Stimulated activated naive CD8-positive, alpha-beta T cell treated with anti-CD3 and anti-CD28 coated beads, Interleukin-15, Interleukin-2, amounts not matched to agents 100 U/mL and 50 U/mL, for 24 hours (primary cell): ENCODE data around the gene RASSF10.

Experiments used
- ATAC-seq: fragments of 150-1000 bp; cut with Tn5 transposase; one replicate; pipeline ENCODE4 v1.10.0; 2021
- DNase-seq: peaks from one replicate; pipeline ENCODE4 v3.0.0; 2021

The RASSF10 gene

DNA sequence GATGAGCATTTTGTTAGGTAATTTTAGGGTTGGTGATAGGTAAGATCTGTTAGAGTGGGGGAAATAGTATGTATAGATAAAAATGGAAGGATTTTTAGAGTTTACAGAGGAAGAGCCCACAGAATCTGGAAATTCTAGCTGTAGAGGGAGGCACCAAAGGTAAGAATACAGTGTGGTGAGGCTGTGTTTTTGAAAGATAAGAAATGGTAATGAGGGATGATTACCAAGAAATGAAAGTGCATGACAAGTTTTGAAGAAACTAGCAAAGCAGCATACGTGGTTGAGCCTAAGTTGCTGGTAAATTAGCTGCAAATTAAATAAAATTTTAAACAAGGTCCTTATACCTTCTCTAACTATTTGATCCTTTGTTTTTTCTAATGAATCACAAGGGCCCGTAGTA lies 14.6 kb upstream of the RASSF10 start:
- no peak for DNase-seq

GRCh38 chr11:12995188-12995587 lies 13.9 kb upstream of the RASSF10 start:
- ATAC-seq (no peak), DNase-seq (no peak)

More for the DNA sequence above, 14.6 kb upstream of the RASSF10 start:
- no peak for ATAC-seq

- DNase-seq, result no peak
- ATAC-seq, result no peak
Measured at GRCh38 chr11:12995823-12996222, 13.3 kb upstream of the RASSF10 start.

DNA sequence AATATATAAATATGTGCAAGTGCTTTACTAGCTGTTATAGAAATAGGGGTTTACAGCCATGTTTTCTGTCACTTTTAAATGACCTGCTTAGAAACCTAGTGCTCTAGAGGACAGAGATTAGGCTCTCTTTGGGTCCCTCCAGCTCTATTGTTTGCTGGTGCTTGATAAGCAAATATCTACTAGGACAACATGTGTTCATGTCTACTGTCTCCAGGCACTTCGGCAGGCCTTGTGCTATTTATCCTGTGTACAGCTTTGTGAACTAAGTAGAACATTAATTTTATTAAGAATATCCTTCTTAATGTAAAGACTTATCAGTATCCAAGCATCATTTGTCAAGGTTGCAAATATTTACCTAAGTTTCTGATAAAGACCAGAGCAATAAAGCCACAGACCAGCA lies 11.9 kb upstream of the RASSF10 start:
- DNase-seq, result no peak
- no peak for ATAC-seq

DNA sequence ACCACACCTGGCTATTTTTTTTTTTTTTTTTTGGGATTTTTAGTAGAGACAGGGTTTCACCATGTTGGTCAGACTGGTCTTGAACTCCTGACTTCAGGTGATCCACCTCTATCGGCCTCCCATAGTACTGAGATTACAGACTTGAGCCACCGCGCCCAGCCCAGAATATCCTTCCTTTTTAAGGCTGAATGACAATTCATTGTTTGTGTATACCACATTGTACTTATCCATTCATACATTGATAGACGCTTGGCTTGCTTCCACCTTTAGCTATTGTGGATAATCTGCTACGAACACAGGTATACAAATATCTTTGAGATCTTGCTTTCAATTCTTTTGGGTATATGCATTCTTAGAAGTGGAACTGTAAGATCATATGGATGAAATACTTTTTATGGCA lies 10.8 kb upstream of the RASSF10 start:
- ATAC-seq, result no peak
- DNase-seq, result no peak

DNA sequence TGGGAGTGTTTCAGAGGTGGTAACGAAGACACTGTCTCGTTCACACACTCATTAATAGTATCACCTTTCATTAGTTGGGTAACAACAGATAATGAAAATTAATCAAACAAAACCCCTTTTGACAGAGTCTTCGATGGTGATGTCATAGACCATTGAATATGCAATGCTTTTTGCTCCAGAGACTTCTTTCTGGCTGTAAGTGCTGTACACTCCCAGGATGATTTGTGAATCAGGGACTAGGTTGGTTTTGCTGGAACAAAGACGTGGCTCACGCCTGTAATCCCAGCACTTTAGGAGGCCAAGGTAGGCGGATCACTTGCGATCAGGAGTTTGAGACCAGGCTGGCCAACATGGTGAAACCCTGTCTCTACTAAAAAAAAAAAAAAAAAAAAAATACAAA lies 9.5 kb upstream of the RASSF10 start:
- DNase-seq, result no peak
- no peak for ATAC-seq

DNA sequence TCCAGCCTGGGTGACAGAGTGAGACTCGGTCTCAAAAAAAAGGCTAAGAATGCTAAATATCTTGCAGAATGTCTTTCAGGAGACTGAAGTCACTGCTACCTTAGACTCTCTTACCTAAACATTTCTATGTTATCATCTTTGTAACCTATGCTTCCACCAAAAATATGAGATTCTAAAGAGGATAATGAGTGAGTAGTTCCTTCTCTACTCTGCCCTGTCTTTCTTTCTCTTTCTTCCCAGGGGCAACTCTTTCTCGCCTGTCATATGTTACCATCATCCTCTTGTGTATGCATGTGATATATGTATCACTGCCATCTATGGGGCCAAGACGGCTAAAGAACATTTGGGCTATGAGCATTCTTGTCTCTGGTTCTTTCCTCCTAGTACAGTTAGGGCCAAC lies 9.0 kb upstream of the RASSF10 start:
- DNase-seq, result no peak
- ATAC-seq, result no peak

DNA sequence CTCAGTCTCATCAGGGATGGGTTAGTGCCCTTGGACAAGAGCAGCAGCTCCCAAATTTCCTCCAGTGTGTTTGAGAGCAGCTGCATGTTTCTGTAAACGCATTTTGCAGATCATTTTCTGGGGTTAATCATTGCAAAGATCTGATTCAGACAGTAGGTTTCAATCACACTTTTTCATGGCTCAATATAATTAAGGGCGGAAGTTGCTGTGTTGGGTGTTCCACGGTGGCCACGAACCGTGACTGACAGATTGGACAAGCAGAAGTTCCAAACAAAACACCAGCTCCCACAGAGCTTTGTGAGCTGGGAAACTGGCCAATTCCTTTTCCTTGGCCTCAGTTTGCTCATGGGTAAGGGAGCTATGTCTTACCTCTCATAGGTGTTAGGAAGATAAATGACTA lies 8.4 kb upstream of the RASSF10 start:
- ATAC-seq (no peak), DNase-seq (no peak)

- no peak for ATAC-seq
- DNase-seq, result no peak
Measured at GRCh38 chr11:13003736-13004493, 5.2 kb upstream of the RASSF10 start.

- no peak for ATAC-seq
- DNase-seq, result no peak
Measured at GRCh38 chr11:13007182-13008060, 1.7 kb upstream of the RASSF10 start.

DNA sequence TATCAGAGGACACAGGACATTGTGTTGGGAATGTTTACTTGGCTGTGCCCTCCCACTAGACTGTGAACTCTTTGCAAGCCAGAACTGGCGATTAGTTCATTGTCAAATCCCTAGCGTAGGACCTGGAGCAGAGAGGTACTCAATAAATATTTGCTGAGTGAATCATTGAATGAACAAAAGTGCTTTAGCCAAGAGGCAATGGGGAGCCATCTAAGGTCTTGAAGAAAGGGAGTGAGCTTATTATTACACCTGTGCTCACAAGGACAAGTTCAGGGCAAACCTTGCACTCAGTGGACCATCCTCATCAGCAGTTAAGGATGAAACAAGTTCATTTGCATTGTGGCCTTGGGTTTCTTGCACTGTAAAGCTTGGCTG lies 1.1 kb upstream of the RASSF10 start:
- no peak for DNase-seq
- no peak for ATAC-seq

GRCh38 chr11:13009476-13009920 lies 382 bp downstream of the RASSF10 start:
- ATAC-seq (no peak), DNase-seq (no peak)

DNA sequence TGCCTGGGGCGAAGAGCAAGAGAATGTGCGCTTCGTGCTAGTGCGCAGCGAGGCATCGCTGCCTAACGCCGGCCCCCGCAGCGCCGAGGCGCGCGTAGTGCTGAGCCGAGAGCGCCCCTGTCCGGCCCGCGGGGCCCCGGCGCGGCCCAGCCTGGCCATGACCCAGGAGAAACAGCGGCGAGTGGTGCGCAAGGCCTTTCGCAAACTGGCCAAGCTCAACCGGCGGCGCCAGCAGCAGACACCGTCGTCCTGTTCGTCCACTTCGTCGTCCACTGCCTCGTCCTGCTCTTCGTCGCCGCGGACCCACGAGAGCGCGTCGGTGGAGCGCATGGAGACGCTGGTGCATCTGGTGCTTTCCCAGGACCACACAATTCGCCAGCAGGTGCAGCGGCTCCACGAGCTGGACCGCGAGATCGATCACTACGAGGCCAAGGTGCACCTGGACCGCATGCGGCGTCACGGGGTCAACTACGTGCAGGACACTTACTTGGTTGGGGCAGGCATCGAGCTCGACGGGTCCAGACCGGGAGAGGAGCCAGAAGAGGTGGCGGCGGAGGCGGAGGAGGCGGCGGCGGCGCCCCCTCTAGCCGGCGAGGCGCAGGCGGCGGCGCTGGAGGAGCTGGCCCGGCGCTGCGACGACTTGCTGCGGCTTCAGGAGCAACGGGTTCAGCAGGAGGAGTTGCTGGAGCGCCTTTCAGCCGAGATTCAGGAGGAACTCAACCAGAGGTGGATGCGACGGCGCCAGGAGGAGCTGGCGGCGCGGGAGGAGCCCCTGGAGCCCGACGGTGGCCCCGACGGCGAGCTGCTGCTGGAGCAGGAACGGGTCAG lies 1.0 kb downstream of the RASSF10 start:
- no peak for DNase-seq
- no peak for ATAC-seq

DNA sequence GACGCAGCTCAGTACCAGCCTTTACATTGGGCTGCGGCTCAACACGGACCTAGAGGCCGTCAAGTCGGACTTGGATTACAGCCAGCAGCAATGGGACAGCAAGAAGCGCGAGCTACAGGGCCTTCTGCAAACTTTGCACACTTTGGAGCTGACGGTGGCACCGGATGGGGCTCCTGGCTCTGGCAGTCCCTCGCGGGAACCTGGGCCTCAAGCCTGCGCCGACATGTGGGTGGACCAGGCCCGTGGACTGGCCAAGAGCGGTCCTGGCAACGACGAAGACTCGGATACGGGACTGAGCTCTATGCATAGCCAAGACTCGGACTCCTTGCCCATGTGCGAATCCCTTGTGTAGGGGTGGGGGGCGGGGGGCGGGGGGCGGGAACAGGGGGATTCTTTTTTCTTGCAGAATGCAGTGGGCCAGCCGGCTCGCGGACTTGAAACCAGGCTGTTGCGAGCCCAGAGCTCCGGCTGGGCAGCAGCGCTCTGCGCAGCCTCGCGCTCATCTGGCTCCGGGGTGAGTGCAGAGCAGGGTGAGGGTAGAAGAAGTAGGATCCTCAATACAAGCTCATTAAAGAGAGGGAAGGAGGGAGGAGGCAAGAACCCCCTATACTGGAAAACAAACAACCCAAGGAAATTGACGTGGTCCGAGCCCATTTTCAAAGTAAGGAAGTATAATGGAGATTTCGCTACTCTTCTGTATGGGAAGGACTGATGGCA lies 1.8 kb downstream of the RASSF10 start:
- ATAC-seq, result no peak
- no peak for DNase-seq

DNA sequence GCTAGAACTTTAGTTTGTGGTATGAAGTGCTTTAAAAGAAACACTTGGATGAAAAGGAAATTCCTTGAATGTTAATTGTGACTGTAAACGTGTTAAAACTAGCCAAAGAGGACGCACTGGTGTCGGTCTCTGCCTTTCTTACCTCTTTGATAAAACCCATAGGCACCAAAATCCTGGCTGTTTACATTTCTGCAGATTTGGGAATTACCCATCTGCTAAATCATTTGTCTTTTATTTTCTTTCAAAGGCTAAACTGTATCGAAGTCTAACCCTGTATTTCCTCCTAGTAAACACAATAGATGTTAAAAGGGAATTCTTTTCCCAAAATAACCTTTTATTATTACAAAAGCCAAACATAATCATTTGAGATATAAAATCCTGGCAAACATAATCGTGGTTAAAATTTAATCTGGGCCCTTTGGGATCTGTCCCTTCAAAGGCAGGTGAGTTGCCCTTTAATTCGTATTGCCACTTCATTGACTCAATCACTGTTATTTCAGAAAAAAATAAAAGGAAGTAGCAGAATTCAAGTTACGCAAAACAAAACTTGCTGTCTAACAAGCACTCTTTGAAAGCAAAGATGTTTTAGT lies 2.4 kb downstream of the RASSF10 start:
- DNase-seq (no peak), ATAC-seq (no peak)

DNA sequence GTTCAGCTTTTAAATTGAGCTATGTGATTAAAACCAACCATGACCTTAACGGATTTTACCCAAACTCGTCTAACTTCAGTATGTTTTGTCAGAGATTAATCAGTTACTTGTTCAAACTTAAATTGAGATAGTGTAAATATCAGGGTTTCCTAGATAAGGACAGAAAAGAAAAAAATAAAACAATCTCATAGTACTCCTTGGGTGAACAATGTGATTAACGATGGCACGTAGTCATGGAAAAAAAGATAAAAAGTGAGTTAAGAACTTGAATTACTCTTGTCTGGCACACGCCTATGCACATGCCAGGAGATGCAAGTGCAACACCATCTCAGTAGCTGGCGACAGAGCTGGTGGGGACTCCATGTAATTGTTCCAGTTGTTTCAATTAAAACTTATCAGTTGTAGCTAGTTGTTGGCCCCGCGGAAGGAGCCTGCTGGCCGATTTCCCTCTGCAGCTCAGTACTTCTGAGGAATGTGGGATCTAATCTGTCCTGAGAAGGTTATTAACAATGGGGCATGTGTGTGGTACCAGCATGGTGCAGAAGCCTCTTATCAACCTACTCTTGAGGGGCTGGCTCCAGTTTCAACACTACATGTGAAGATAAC lies 3.0 kb downstream of the RASSF10 start:
- DNase-seq (no peak), ATAC-seq (no peak)

DNA sequence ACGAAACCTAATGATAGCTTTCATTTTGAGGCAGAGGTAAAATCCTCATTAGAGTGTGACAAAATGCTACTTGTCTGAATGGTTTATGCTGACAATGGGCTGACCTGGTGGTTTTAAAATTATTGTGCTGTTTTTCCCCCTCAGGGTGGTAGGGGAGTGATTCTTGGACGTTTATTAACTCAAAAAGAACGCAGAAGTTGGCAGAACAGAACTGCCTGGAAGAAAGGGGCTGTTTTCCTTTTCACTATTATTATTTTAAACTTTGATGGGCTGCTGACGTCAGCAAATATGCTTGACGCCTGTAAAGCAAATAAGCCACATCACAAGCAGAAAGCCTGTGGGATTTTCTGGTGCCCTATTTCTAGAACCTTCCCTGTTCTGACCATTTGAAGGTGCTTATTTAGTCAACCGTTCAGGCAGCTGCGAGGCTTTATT lies 4.0 kb downstream of the RASSF10 start:
- DNase-seq (no peak), ATAC-seq (no peak)

DNA sequence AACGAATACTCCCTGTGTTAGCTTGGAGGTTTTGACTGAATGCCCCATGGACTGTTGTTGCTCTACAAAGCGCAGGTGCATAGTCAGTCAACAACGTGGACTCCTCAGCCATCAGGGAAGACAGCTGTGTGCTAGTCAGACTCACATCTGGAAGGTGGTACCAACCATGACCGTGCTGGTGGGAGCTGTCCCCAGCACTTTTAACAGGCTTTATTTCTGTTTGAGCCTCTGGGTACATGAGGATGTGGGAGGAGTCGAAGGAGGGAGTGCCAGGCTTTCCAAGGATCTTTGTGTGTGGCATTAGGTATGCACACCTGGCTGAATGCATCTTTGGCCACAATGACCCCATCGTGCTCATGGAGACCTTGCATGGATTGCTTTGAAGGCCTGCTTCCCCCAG lies 6.6 kb downstream of the RASSF10 start:
- ATAC-seq (no peak), DNase-seq (no peak)

- DNase-seq (no peak), ATAC-seq (no peak)
Measured at GRCh38 chr11:13016415-13016814, 7.3 kb downstream of the RASSF10 start.

GRCh38 chr11:13019313-13019712 lies 10.2 kb downstream of the RASSF10 start:
- DNase-seq, result no peak
- ATAC-seq, result no peak

DNA sequence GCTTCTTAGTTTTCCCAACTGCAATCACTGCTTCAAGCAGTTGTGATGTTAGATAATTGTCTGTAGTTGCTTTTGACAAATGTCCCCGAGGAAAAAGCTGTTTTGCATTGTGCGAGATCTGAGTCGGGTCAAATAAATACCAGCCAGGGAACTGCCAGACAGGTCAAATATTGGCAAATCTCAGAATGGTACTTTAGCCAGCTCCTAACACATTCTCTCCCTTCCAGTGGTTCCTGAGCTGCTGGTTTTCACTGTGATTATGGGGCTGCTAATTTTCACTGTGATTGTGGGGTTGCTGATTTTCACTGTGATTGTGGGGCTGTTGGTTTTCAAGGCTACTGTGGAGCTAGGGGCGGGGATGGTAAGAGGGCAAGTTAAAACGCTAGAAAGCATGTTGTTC lies 14.3 kb downstream of the RASSF10 start:
- ATAC-seq, result no peak
- no peak for DNase-seq
